ENCODE measurements around the gene DEGS2. TPM values are rescaled to one million over a fixed set of nuclear protein-coding genes. Genes with fewer than 3 reads are reported as not detected.

Gene DEGS2
- total RNA-seq, 1 experiment from 2014 or later, result 1.8 TPM

- no peak overlapping the region for H3K4me2 ChIP-seq (ENCODE audit: low read length)
- POLR2A ChIA-PET, result no interaction called here
- H3K9me3 ChIP-seq (ENCODE audit: control insufficient read depth in 1 of 2, insufficient read depth in 1 of 2, low read depth in 1 of 2, low read length in 2 of 2), result peaks cover 9 to 11% of the 10 kb centered on the region in 2 experiments; a peak in 2 of 4 replicates
- RAD21 ChIA-PET (ENCODE audit: low non-redundant PET in 1 of 2, low total read pairs in 2 of 2, uncharacterized antibody in 2 of 2, unreplicated experiment in 2 of 2), result no interaction called here
- no peaks in the 10 kb centered on the region for H3K27me3 ChIP-seq (ENCODE audit: insufficient read depth, low read length)
- no peak overlapping the region for H3K4me3 ChIP-seq (replicated peaks in 1 of 2; ENCODE audit: low read depth in 1 of 2, low read length in 2 of 2)
- H3K9me2 ChIP-seq (ENCODE audit: insufficient read depth), result no peaks in the 10 kb centered on the region
- no peaks in the 10 kb centered on the region for H3K79me2 ChIP-seq (ENCODE audit: insufficient read depth, low read length)
- ATAC-seq (no peak), DNase-seq (ENCODE audit: low read depth, low spot score) (no peak)
- H2AFZ ChIP-seq (ENCODE audit: low read depth, low read length, poor library complexity, severe bottlenecking), result no peak overlapping the region
- H3K4me1 ChIP-seq (ENCODE audit: control insufficient read depth in 1 of 2, insufficient read depth in 2 of 2, low read length in 2 of 2), result no peaks in the 10 kb centered on the region; a peak in 1 of 4 replicates
- BruUV-seq (replicated peaks), result no TSS peak
- H3K9ac ChIP-seq (ENCODE audit: low read length), result no peak overlapping the region
- CTCF ChIA-PET, result interaction anchor here (0.5 to 1.1 kb wide), 3 partner anchors 56 to 173 kb away, joined by 3 to 4 read pairs (median 3); no protein-coding TSS in a partner anchor
- no peaks in the 10 kb centered on the region for H3K36me3 ChIP-seq (ENCODE audit: control insufficient read depth in 1 of 2, insufficient read depth in 2 of 2, low read length in 2 of 2)
- intact Hi-C loops (cut with micrococcal nuclease), result no loop called here
- TF ChIP-seq POLR2AphosphoS5 (IDR thresholded peaks at IDR 0.05; ENCODE audit: low read depth, low read length) (no peak), CTCF (IDR thresholded peaks at IDR 0.05 in 2 of 3, conservative IDR thresholded peaks at IDR 0.05 in 1 of 3; ENCODE audit: borderline replicate concordance in 1 of 3, insufficient read depth in 1 of 3, low read depth in 2 of 3, low read length in 2 of 3) (no peak), JUND (IDR thresholded peaks at IDR 0.05) (no peak), ELF1 (IDR thresholded peaks at IDR 0.05; ENCODE audit: borderline replicate concordance, low read depth) (no peak), REST (IDR thresholded peaks at IDR 0.05; ENCODE audit: low read depth) (no peak), SP1 (IDR thresholded peaks at IDR 0.05; ENCODE audit: low read depth) (no peak), ATF3 (IDR thresholded peaks at IDR 0.05) (no peak), POLR2A (IDR thresholded peaks at IDR 0.05; ENCODE audit: borderline replicate concordance, extremely low read depth, insufficient read depth, insufficient read length) (no peak), SIN3A (IDR thresholded peaks at IDR 0.05; ENCODE audit: low read depth) (no peak), ZNF274 (IDR thresholded peaks at IDR 0.05; ENCODE audit: low read depth, low read length) (no peak), YY1 (IDR thresholded peaks at IDR 0.05; ENCODE audit: extremely low read depth, insufficient replicate concordance, low read depth, low read length) (no peak), SRF (IDR thresholded peaks at IDR 0.05; ENCODE audit: low read depth) (no peak), FOSL1 (IDR thresholded peaks at IDR 0.05; ENCODE audit: low read depth) (no peak), CBX3 (IDR thresholded peaks at IDR 0.05; ENCODE audit: low read depth) (no peak), TCF7L2 (IDR thresholded peaks at IDR 0.05; ENCODE audit: borderline replicate concordance, extremely low read depth, insufficient read depth, insufficient read length) (no peak), EZH2 (IDR thresholded peaks at IDR 0.05) (no peak), RAD21 (IDR thresholded peaks at IDR 0.05; ENCODE audit: low read depth) (no peak), CEBPB (IDR thresholded peaks at IDR 0.05; ENCODE audit: low read depth) (no peak)
- H4K20me1 ChIP-seq (ENCODE audit: insufficient read depth), result no peaks in the 10 kb centered on the region
- no peak overlapping the region for H3K27ac ChIP-seq (ENCODE audit: low read depth, low read length)
These were observed 3.5 kb downstream of the DEGS2 start for GRCh38 chr14:100155756-100156616.
